Tibial nerve (tissue), 3 donors: ENCODE results near the gene PGA3.

Experiments
- CTCF ChIP-seq, 5 experiments: fragments of 200-600 bp in 3 of 5; fragments of 450-650 bp in 2 of 5; sonication (generic) in 3 of 5; IDR thresholded peaks; one replicate each; pipeline ENCODE4 v1.5.1; 2016 to 2019; ENCODE audit warnings: antibody characterized with exemption in 5 of 5, mild to moderate bottlenecking in 3 of 5, moderate library complexity in 2 of 5
- POLR2A ChIP-seq, 2 donors: fragments of 450-650 bp; IDR thresholded peaks; one replicate each; pipeline ENCODE4 v1.6.1; 2017; ENCODE audit warnings: antibody characterized with exemption in 2 of 2, mild to moderate bottlenecking in 2 of 2, moderate library complexity in 2 of 2

DNA sequence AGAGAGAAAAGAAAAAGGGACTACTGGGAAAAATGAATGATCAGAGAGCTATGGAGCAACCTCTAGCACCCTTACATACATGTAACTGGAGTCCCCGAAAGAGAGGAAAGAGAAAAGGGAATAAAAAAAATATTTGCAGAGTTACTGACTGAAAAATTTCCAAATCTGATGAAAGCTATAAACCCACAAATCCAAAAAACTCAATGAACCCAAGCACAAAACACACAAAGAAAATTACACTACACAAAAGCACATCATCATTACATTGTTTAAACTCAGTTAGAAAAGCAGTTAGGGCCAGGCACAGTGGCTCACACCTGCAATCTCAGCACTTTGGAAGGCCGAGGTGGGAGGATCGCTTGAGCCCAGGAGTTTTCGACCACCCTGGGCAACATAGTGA lies 48.8 kb upstream of the PGA3 start:
- TF ChIP-seq CTCF (IDR thresholded peaks at IDR 0.05): no peak
- TF ChIP-seq POLR2A (IDR thresholded peaks at IDR 0.05): no peak
